KMS-11 (cell line): ENCODE data around the gene NADK.
"Not testable (repeated sequence)": the region's sequence is repeated elsewhere in the genome, so short reads cannot be mapped to it uniquely, and the experiment has no call there.

Experiments
- H2AFZ ChIP-seq: fragments of 200-600 bp; sonication (generic); 2 replicates; pipeline ENCODE4 v1.6.1; 2016; ENCODE audit warnings: antibody characterized with exemption, mixed run types, low read depth
- H3K27ac ChIP-seq: fragments of 200-600 bp; sonication (generic); 2 replicates; pipeline ENCODE4 v1.6.1; 2016; ENCODE audit warnings: mild to moderate bottlenecking, mixed run types
- H3K27me3 ChIP-seq: fragments of 200-600 bp; sonication (generic); 2 replicates; pipeline ENCODE4 v1.6.1; 2017; ENCODE audit warnings: mild to moderate bottlenecking, low read depth, mixed run types, moderate library complexity; ENCODE audit not compliant: insufficient read depth
- H3K36me3 ChIP-seq: fragments of 200-600 bp; sonication (generic); 2 replicates; pipeline ENCODE4 v1.6.1; 2017; ENCODE audit warnings: mild to moderate bottlenecking, mixed run types; ENCODE audit not compliant: insufficient read depth
- H3K4me1 ChIP-seq: fragments of 200-600 bp; sonication (generic); 2 replicates; pipeline ENCODE4 v1.6.1; 2016; ENCODE audit warnings: mild to moderate bottlenecking, low read depth, mixed run types; ENCODE audit not compliant: poor library complexity, severe bottlenecking
- H3K4me2 ChIP-seq: fragments of 200-600 bp; sonication (generic); 2 replicates; pipeline ENCODE4 v1.7.0; 2016; ENCODE audit warnings: mild to moderate bottlenecking, mixed run types
- H3K4me3 ChIP-seq: fragments of 200-600 bp; sonication (generic); IDR thresholded peaks from 2 replicates; pipeline ENCODE4 v1.6.1; 2017; ENCODE audit warnings: low read depth, low read length, mixed read lengths; ENCODE audit not compliant: insufficient read depth
- H3K79me2 ChIP-seq: fragments of 200-600 bp; sonication (generic); 2 replicates; pipeline ENCODE4 v1.6.1; 2016; ENCODE audit warnings: low read depth, mixed run types; ENCODE audit not compliant: insufficient read depth
- H3K9ac ChIP-seq: fragments of 200-600 bp; sonication (generic); 2 replicates; pipeline ENCODE4 v1.6.1; 2016; ENCODE audit warnings: mild to moderate bottlenecking, mixed run types
- H4K20me1 ChIP-seq: fragments of 200-600 bp; sonication (generic); 2 replicates; pipeline ENCODE4 v1.6.1; 2016; ENCODE audit warnings: mild to moderate bottlenecking, mixed run types; ENCODE audit not compliant: insufficient read depth
- TF ChIP-seq, protein P1 (sequence below): fragments of 200-600 bp; sonication (generic); conservative IDR thresholded peaks from 2 replicates; pipeline ENCODE4 v1.6.1; 2017; ENCODE audit warnings: low read depth, mild to moderate bottlenecking, antibody characterized with exemption, low read length, moderate library complexity, mixed read lengths

The NADK gene

DNA sequence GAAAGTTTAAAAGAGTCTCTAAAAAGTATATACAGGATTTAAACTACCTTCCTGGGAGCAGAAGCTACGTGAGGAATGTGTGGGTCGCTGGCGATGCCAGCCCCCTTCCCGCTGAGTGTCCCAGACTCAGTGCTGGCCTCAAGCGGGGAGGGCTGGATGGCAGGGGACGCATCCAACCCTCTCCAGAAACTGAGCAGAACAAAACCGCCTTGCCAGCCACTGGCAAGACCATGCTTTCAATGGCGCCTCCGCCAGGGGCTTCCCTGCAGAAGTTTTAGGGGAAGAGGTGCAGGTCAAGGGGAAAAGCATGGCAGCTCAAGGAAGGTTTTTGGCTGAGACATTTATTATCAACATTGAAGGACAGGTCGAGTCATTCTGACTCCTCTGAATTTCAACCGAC, 26.1 kb downstream of the NADK start:
- no peaks in the 10 kb centered on the region for H3K4me1 ChIP-seq
- no peak overlapping the region for H3K9ac ChIP-seq
- H3K27ac ChIP-seq, result no peak overlapping the region
- no peak overlapping the region for H3K4me2 ChIP-seq
- H3K79me2 ChIP-seq, result no peaks in the 10 kb centered on the region
- H4K20me1 ChIP-seq, result no peaks in the 10 kb centered on the region
- peaks cover 6% of the 10 kb centered on the region; the same call in 1 of the 2 replicates for H3K36me3 ChIP-seq
- TF ChIP-seq, protein P1, sequence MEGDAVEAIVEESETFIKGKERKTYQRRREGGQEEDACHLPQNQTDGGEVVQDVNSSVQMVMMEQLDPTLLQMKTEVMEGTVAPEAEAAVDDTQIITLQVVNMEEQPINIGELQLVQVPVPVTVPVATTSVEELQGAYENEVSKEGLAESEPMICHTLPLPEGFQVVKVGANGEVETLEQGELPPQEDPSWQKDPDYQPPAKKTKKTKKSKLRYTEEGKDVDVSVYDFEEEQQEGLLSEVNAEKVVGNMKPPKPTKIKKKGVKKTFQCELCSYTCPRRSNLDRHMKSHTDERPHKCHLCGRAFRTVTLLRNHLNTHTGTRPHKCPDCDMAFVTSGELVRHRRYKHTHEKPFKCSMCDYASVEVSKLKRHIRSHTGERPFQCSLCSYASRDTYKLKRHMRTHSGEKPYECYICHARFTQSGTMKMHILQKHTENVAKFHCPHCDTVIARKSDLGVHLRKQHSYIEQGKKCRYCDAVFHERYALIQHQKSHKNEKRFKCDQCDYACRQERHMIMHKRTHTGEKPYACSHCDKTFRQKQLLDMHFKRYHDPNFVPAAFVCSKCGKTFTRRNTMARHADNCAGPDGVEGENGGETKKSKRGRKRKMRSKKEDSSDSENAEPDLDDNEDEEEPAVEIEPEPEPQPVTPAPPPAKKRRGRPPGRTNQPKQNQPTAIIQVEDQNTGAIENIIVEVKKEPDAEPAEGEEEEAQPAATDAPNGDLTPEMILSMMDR, result no peak
- H3K4me3 ChIP-seq, result no peak overlapping the region
- no peaks in the 10 kb centered on the region for H3K27me3 ChIP-seq
- no peak overlapping the region for H2AFZ ChIP-seq

DNA sequence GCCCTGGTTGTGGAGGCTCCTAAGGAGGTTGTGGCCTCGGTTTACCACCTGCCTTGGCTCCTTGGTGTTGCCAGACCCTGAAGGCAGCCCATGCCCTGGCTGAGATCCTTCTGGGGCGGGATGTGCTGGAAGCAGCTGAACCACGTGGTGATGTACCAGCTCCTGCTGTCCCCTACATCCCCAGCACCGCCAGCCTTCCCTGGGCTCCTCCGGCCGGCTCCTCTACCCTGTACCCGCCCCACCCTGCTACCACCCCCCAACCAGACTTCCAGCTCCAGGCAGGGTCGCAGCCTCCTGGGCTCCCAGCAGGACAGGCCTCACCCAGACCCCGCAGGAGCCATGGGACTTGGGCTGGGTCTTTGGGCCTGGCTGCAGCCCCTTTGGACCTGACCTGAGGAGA, 28.3 kb downstream of the NADK start:
- H3K4me2 ChIP-seq, H3K27me3 ChIP-seq, H3K79me2 ChIP-seq, H3K9ac ChIP-seq, H3K4me1 ChIP-seq, H3K36me3 ChIP-seq, H3K27ac ChIP-seq, H2AFZ ChIP-seq, H4K20me1 ChIP-seq, H3K4me3 ChIP-seq: not testable (repeated sequence)

DNA sequence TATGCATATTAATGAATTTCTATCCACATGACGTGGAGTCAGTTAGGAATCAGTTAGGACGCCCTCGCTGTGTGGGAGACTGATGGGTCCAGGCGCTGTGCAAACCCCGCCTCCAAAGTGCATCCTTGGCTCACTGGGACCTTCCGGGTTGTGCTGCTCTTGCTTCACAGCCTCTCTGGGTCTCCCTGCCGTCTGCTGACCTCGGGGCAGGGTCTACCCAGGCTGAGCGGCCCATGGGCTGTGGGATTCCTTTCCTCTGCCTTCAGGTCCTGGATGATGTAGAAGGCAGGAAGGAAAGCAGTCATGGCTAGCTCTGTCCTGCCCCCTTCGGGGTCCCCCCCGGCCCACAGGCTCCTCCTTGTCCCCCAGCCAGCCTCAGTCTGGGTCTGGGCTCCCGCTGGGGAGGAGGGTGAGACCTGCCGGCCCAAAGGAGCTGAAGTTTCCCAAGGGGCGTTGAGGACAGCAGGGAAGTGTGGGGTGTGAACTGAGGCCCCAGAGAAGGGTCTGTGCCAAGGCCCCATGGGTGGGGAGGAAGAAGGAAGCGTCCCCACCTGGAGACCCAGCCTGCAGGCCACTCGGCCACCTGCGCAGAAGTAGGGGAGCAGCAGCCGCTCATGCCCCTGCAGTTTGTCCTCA, 29.5 kb downstream of the NADK start:
- no peak overlapping the region for H3K4me2 ChIP-seq

DNA sequence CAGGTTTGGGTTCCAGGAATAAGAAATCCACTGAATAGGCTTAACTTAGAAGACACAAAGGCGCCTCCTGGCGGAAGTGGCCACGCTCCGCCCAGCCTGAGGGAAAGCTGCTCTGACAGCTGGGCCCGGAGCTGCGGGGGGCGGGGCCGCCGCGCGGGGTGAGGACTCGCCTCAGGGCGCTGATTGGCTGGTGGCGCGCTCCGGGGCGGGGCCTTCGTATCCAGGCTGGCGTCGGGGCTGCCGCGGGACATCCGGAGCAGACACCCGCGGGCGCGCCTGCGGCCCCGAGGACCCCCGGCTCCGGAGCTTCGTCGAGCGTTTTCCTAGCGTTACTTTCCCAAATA, 31.7 kb downstream of the NADK start:
- H2AFZ ChIP-seq, H3K4me3 ChIP-seq, H3K4me2 ChIP-seq, H3K27me3 ChIP-seq, H3K79me2 ChIP-seq, H4K20me1 ChIP-seq, H3K36me3 ChIP-seq, H3K9ac ChIP-seq, H3K4me1 ChIP-seq: not testable (repeated sequence)
- peak overlapping the region; percentile 96; the same call in 1 of the 2 replicates for H3K27ac ChIP-seq

More for the DNA sequence above, 29.5 kb downstream of the NADK start:
- no peaks in the 10 kb centered on the region for H3K4me1 ChIP-seq
- no peak overlapping the region for H3K27ac ChIP-seq
- TF ChIP-seq, protein P1, result no peak
- H3K9ac ChIP-seq, result no peak overlapping the region
- H2AFZ ChIP-seq, result no peak overlapping the region
- H3K4me3 ChIP-seq, result no peak overlapping the region
- H3K79me2 ChIP-seq, result no peaks in the 10 kb centered on the region
- no peaks in the 10 kb centered on the region for H3K36me3 ChIP-seq
- H3K27me3 ChIP-seq, result no peaks in the 10 kb centered on the region
- no peaks in the 10 kb centered on the region for H4K20me1 ChIP-seq

DNA sequence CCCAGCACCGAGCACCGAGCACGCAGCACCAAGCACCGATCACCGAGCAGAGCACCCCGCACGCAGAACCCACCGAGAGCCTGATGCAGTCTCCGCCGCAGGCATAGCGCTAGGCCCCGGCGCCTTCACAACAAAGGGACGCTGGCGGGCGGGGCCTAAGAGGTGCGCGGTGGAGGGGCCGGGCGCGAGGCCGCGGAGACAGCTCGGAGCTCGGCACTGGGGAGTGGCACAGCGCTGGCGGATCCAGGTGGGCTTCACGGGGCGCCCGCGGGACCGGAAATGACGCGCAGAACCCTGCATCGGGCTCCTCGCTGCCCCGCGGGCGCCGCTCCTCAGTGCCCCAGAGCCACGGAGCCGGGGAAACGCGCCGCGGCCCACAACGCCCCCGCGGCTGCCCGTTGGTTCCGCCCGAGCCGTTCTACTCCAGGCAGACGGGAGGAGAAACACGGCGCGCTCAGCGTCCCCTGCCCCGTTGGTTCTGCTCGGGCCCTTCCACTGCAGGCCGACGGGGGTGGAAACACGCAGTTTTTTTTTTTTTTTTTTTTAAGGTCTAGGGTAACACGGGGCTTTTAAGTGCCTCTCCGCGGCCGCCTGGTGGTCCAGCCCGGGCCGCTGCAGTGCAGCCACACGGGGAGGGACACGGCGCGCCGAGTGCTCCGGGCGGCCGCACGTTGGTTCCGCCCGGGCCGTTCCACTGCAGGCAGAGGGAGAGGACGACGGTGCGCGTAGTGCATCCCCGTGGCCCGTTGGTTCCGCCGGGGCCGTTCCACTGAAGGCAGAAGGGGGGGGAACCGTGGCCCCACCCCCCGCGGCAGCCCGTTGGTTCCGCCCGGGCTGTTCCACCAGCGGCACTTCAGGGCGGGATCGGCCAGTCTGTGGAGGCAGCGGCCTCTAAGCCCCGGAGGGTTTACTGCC, 32.4 kb downstream of the NADK start:
- not testable (repeated sequence) for H3K27me3 ChIP-seq, H2AFZ ChIP-seq, H3K4me1 ChIP-seq, H3K4me2 ChIP-seq, H3K4me3 ChIP-seq, H4K20me1 ChIP-seq, H3K79me2 ChIP-seq, H3K36me3 ChIP-seq
- H3K27ac ChIP-seq, result peak overlapping the region; percentile 96
- peak overlapping the region; percentile 85 for H3K9ac ChIP-seq

DNA sequence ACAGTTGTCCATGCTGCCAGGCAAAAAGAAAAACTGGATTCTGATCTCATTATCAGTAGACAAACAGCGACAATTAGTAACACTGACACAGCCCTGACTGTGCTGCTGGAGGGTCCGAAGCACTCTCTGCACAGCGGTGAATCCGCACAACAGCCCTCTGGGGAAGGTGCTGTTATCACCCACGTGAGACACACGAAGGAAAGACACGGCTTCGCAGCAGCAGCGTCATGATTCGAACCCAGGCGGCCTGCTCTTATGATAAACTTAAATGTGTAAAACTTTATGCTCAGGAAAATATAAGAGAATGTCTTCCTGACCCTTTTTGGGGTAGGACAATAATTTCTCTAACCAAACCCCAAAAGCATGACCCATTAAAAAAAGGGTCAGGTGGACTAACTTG, 35.7 kb downstream of the NADK start:
- H3K9ac ChIP-seq, H3K4me3 ChIP-seq, H3K4me1 ChIP-seq, H3K36me3 ChIP-seq, H3K27me3 ChIP-seq, H2AFZ ChIP-seq, H3K27ac ChIP-seq, H3K4me2 ChIP-seq, H4K20me1 ChIP-seq, H3K79me2 ChIP-seq: not testable (repeated sequence)

DNA sequence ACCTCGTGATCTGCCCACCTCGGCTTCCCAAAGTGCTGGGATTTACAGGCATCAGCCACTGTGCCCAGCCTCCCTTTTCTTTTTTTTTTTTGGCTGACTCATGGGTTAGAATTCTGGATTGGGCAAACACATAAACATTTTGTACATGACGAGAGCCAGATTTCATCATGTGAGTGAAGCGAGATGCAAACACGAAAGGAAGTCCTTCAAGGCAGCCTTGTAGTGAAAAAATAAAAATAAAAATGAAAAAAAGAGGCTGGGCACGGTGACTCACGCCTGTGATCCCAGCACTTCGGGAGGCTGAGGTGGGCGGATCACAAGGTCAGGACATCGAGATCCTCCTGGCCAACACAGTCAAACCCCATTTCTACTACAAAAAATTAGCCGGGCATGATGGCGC, 37.3 kb downstream of the NADK start:
- H3K4me1 ChIP-seq, result peaks cover 14% of the 10 kb centered on the region
- H3K36me3 ChIP-seq, H3K79me2 ChIP-seq, H3K9ac ChIP-seq, H2AFZ ChIP-seq, H3K4me2 ChIP-seq, H4K20me1 ChIP-seq, H3K4me3 ChIP-seq, H3K27me3 ChIP-seq, H3K27ac ChIP-seq: not testable (repeated sequence)

DNA sequence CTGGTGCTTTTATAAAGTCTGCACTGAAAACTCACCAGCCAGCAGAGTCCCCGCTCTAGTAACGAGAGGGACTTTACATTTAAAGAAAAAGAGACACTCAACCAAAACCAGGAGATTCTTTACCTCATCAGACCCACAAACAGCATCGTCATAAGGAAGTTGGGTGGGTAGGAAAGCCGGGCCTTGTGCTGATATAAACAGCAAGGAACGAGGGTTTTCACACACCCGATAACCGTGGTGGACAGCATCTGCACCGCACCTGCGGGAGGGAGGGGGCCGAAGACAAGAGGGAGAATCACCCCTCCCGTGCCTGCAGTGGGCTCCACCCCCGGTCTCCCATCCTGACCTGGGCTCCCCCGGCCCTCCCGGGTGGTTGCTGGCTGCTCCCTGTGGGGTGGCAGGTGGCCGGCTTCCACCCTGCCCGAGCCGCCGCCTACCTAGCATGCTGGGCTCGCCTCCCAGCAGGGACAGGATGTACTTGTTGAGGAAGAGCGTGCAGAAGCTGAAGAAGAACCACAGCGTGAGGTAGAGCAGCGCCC, 39.4 kb downstream of the NADK start:
- not testable (repeated sequence) for H2AFZ ChIP-seq, H3K9ac ChIP-seq, H4K20me1 ChIP-seq, H3K4me3 ChIP-seq, H3K79me2 ChIP-seq, H3K27me3 ChIP-seq, H3K36me3 ChIP-seq
- Histone ChIP-seq H3K4me1 (peaks cover 14% of the 10 kb centered on the region), H3K27ac (peak overlapping the region; percentile 52; the same call in 1 of the 2 replicates), H3K4me2 (peak overlapping the region; percentile 21; the same call in 1 of the 2 replicates)
